GM19372 (cell line): ENCODE data around the gene KCNH8.

ENCODE experiments used
- ATAC-seq: cut with Tn5 transposase; IDR thresholded peaks from one replicate; pipeline ENCODE4 v1.9.1; 2021; ENCODE audit warnings: mild to moderate bottlenecking, low read depth, moderate library complexity; ENCODE audit not compliant: unreplicated experiment

Gene KCNH8

DNA sequence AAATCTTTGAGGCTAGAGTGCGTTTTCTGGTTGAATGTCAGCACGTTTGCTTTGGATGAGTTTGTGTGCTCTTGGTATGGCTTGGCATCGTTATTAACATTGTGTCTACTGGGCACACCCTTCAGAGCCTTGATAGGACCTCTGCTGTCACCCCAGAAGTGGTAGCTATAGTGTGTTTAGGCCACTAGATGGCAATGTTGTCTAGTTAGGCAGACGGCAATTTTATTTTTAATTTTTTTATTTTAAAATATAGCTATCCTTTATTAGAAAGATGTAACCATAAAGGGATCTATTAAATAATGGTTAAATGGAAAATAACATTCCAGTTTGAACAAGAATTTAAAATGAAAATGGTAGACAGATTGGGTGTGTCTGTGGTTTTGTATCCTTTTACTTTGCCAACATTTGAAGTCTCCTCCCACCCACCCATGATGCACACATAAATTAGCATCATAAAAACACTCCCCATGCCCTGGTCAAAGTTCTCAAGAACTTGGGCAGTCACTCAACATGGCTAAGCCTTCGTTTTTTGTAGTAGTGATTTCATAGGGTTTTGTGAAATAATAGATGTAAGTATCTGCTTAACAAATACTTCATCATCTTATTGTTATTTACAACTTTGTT is 200.7 kb downstream of the KCNH8 start:
- peak; percentile 80 for ATAC-seq

DNA sequence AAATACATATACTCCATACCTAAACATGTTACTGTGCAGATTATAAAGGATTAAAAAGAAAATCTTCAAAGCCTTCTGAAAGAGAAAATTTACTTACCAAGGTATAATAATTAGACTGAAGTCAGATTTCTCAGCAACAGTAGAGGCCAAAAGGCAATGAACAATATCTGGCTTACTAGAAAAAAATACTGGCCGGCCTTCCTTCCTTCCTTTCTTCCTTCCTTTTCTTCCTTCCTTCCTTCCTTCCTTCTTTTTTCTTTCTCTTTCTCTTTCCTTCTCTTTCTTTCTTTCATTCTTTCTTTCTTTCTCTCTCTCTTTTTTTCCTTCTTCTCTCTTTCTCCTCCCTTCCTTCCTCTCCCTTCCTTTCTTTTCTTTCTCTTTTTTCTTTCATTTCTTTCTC is 209.6 kb downstream of the KCNH8 start:
- no peak for ATAC-seq

GRCh38 chr3:19363071-19363470 is 214.8 kb downstream of the KCNH8 start:
- ATAC-seq = no peak

DNA sequence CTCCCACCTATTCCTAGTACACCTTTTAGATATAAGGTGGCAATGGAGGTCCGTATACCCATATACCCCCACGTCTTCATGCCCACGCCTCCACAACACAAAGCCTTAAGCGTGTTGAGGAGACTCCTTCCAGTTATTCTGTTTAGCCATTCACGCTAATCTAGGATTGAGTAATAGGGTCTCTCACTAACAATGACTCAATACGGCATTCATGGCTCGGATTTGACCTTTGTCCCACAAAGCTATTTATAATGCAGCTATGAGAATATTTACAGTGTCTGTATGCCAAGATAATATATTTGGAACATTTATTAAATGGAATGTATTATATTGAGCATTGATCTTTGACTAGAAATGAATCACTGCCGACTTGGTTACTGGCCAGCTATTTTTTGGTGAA is 215.8 kb downstream of the KCNH8 start:
- ATAC-seq = no peak

- ATAC-seq = no peak
Measured at GRCh38 chr3:19365471-19365870, 217.2 kb downstream of the KCNH8 start.

- ATAC-seq = no peak
Measured at GRCh38 chr3:19384868-19385267, 236.6 kb downstream of the KCNH8 start.

DNA sequence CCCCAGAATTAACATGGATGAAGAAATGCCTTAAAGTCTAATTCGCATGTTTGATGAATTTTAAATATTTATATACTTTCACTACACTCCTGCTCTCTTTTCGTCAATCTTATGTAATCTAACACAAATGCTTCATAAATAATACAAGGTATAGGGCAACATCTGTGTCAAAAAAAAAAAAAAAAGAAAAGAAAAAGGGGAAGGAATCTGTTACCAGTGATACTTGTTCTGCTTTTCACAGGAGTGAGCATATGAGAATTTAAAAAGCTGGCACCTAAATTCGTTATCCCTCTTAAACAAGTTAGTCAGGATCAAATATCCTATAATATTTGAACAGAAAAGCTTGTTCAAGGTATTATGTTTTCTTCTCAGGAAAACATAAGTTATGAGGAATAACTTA is 243.8 kb downstream of the KCNH8 start:
- ATAC-seq = no peak

DNA sequence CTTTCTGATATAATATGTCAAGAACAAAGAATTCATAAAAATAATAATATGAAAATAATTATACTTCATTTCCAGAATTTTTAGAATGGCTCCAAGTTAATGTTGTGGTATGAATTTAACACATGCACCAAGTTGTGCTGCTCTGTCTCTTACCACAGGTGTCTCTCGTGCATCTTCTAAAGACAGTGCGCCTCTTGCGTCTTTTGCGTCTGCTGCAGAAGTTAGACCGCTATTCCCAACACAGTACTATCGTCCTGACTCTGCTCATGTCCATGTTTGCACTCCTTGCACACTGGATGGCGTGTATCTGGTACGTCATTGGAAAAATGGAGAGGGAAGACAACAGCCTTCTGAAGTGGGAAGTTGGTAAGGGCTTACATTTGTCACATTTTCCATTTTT is 246.6 kb downstream of the KCNH8 start:
- ATAC-seq = no peak

DNA sequence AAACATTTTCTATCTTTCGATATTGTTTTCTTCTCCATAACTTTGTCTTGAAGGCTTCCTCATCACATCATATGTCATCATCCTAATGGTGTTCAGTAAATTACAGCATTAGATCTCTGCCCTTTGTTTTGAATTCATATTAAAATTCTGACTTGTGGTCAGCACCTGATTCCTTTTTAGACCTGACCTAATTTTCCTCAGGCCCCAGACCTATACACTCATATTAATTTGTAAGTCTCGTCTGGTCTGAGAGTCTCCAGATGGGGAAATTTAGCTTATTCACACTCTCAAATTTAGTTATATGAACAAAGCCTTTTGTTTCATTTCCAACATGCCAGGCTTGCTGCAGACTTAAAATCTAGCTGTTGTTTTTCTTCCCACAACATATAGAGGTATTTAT is 248.4 kb downstream of the KCNH8 start:
- ATAC-seq = no peak

DNA sequence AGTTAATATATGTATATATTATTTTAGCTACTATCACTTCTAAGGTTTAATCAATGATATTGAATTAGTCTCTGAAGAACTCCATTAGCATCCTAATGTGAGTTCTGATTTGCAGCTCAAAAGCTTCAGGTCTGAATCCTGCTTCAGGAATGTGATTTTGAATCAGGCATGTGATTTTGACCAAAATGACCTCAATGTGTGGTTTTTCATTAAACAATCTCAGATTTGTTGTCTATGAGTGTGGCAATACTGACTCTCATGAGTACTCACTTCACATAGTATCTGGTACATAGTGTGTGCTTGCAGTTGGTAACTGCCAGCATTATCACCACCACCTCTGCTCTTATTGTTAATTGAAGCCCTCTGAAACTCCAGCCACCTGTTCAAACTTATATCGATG is 251.0 kb downstream of the KCNH8 start:
- ATAC-seq = no peak

DNA sequence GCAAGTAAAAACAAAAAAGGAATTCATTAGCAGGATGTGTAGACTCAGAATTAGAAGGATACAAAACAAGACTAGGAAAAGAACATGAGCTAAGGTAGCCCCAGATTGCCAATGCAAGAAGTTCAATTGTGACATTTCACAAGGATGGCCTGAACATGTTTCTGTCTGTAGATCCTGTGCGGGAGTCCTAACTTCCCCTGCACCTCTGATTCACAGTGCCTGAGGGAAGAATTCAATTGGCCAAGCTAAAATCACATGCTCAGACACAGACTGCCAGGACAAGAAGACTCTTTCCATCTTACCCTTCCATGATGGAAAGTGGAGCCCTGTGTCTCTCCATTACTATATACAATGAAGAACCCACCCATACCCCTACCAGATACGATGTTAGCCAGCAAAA is 251.5 kb downstream of the KCNH8 start:
- no peak for ATAC-seq

GRCh38 chr3:19420159-19420558 is 271.8 kb downstream of the KCNH8 start:
- no peak for ATAC-seq

GRCh38 chr3:19425825-19426224 is 277.5 kb downstream of the KCNH8 start:
- ATAC-seq = no peak

DNA sequence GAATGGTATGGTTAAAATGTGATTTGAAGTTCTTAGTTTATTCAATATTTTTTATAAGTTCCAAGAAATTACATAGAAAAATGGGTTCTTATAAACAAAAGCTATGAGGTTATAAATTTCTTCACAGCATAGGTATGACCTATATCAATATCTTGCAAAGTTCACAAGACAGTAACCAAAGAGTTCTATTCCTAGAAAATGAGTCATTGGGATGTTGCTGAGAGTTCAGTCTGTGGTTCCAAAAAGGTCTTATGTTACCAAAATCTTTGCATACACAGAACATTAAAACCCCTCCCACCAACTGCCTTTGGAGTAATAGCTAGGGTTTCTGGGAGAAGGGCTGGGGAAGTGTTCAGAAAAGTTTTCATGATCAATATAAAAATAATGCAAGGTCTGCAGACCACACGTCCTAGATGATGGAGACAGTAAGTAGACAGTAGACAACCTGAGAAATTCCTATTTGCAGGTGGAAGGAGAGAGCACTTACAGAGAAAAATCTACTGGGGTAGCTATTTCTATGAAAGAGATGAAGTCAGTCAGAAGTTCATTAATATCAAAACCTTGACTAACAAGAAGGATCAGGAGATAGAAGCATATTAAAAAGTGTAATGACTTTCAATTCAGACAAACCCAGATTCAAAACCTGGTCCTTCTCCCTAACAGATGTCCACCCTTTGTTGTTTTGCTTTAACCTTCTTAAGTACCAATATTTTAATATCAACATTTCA is 279.3 kb downstream of the KCNH8 start:
- ATAC-seq = no peak

GRCh38 chr3:19428729-19429128 is 280.4 kb downstream of the KCNH8 start:
- no peak for ATAC-seq

GRCh38 chr3:19432669-19433068 is 284.4 kb downstream of the KCNH8 start:
- ATAC-seq = no peak

- no peak for ATAC-seq
Measured at GRCh38 chr3:19436746-19437145, 288.4 kb downstream of the KCNH8 start.

DNA sequence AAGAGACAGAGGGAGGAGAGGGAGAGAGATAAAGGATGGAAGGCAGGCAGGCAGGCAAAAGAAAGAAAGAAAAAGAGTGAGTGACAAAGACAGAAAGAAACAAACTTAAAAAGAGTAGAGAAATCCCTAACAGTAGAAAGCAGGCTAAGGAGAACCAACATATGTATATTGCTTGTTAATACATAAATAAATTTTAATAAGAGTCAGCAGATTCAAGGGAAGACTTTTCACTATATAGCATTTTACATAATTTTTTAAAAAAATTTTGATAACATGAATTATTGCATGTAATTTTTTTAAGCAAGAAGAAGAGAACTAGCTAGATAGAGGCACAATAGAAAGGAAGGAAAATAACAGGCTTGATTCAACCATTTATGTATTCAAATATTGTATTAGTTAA is 291.6 kb downstream of the KCNH8 start:
- no peak for ATAC-seq

DNA sequence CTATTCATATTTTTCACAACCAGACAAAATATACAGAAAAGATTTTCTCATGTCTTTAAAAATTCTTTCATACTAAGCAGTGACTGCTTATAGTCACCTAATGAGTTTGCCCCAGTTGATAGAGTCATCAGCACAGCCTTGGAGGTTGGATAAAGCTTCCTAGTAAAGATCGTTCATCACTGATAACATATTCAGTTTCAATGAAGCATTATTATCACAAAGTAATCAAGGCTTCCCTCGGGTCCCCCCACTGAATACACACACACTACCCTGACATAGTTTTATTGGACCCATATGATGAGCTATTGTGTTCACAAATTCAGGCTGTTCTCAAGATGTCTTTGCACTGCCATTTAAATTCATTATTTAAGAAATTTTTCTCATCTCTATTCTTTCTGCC is 297.8 kb downstream of the KCNH8 start:
- no peak for ATAC-seq

DNA sequence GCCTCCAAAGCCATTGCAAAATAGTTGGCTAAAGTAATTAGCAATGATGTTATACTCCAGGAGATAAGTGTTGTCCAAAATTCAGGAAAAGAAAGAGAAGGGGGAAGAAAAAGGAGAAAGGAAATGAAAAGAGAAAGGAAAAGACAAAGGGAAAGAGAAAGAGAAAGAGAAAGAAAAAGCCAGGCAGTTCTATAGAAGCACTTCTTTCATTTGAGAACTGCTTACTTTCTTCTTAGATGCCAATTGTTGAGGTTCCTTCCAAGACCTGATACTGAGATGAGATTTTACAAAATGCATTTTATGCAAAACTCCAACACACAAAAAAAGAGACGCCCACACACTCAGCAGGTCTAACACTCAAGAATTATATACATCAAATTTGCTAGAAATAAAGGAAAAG is 298.4 kb downstream of the KCNH8 start:
- no peak for ATAC-seq

DNA sequence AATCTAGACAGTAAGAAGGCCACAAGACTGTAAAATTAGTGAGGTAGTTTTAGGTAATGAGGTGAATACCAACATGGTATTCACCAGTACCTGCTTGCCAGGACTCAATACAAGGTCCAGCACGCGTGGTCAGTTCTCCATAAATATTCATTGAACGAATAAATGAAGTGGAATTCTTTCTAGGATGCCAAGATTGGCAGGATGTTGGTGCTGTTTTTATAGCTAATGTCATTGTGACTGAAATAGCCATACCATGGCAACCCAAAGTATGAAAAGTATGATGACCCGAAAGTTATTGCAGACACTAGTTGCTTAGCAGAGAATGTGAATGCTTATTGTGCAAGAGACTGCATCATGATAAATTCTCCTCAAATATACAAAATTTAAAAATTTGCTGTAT is 307.2 kb downstream of the KCNH8 start:
- no peak for ATAC-seq

GRCh38 chr3:19456738-19457137 is 308.4 kb downstream of the KCNH8 start:
- no peak for ATAC-seq
